ENCODE measurements around the gene LAMC1.

Gene LAMC1

DNA sequence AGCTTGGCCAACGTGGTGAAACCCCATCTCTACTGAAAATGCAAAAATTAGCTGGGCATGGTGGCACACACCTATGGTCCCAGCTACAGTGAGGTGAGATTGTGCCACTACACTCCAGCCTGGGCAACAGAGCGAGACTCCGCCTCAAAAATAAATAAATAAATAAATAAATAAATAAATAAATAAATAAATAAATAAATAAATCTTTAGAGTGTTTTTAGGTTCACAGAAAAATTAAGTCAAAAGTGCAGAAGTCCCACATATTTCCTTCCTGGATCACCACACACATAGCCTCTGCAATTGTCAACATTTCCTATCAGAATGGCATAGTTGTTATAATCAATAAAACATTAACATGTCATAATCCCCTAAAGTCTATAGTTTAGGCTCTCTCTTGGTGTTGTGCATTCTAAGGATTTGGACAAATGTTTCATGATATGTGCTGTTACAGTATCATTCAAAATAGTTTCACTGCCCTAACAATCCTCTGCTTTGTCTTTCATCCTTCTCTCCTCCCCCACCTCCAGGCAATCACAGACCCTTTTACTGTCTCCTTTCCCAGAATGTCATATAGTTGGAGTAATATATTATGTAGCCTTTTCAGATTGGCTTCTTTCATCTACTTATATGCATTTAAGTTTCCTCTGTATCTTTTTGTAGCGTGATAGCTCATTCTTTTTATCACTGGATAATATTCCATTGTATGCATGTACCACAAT lies 58.3 kb downstream of the LAMC1 start:
- DNase-seq, result no peak

DNA sequence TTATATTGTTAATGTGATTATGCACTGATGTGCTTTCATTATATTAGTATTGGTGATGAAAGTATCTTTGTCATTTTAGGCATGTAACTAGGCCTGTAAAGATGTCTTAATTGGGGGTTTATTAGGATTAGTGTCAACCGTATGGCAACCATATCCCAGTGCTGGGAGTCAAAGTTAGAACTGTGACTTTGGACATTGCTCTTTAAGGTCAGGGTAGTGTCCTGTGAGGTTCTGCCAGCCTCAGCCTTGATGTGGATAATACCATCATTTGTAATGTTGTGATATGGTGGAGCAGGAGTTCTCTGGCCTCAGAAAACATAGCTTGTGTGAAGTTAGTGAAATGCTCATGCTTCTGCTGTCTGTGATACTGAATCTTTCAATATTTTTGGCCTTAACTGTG lies 59.4 kb downstream of the LAMC1 start:
- no peak for DNase-seq

DNA sequence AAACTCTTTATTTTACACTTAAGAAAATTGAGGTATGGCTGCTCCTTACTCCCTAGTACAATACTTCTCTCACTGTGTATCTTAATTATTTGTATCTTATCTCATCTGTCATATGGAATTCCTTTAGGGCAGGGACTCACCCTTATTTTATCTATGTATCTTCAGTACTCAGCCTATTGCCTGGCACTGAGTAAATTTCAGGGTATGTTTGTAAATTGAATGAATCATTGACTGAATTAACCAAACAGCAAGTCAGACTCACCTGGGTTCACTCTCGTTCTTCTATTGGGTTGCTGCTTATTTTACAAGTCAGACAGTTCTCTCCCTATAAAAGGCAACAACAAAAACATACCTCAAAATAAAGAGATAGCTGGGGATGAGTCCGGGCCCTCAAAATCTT lies 63.8 kb downstream of the LAMC1 start:
- DNase-seq, result no peak

GRCh38 chr1:183089025-183089639 lies 65.9 kb downstream of the LAMC1 start:
- DNase-seq, result no peak

- peak; percentile 82 for DNase-seq
Measured at GRCh38 chr1:183090391-183091006, 67.3 kb downstream of the LAMC1 start.

- DNase-seq, result no peak
Measured at GRCh38 chr1:183091181-183091580, 68.0 kb downstream of the LAMC1 start.

DNA sequence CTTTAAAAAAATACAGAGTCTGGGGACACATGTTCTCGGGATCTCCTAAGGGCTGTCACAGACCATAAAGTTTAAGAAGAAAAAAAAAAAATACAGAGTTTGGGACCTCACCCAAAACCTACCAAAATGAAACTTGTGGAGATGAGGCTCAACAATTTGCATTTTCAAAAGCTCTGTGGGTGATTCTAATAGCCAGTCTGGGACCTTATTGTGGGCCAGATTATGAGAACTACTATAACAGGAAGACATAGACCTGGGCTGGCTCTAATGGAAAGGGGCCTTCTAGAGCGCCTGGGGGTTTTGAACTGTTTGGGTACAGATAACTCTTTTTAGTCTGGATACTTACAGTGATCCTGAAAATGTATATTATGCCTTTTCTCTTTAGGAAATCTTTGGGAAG lies 69.1 kb downstream of the LAMC1 start:
- no peak for DNase-seq

- no peak for DNase-seq
Measured at GRCh38 chr1:183093066-183093668, 69.9 kb downstream of the LAMC1 start.

DNA sequence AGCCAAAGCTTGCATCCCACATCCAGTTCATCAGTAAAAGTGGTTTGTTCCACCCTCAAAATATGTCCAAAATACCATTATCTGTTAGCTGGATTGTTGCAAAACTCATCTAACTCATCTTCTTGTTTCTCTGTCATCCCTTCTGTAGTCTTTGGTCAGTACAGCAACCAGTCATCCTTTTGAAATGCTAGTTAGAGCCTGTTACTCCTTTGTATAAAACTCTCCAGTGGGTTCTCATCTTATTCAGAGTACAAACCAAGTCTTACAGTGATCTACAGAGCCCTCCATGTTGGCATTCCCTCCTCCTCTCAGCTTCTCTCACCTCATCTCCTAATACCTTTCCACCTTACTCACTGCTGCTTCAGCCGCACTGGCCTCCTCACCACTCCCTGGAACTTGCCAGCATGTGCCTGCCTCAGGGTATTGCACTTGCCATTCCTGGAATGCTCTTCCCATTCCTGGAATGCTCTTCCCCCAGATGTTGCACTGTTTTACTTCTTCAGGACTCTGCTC lies 70.6 kb downstream of the LAMC1 start:
- DNase-seq, result no peak

DNA sequence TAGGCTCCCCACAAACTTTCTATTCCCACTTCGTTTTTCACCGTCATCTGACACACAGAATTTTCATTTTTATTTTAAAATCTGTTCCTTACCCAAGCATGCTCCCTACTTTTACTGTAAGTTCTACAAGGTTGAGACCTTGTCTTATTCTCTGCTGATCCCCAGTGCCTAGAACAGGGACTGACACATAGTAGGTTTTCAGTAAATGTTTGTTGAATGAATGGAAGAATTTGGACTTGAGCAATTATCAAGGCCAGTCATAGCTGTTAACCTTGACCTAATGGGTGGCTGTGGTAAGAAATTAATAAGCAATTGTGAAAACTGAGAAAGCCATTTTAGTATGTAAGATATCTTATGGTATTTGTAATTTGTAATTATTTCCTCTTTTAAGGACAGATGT lies 71.1 kb downstream of the LAMC1 start:
- DNase-seq, result no peak

GRCh38 chr1:183096351-183096750 lies 73.1 kb downstream of the LAMC1 start:
- no peak for DNase-seq

GRCh38 chr1:183096894-183097293 lies 73.7 kb downstream of the LAMC1 start:
- DNase-seq, result no peak

DNA sequence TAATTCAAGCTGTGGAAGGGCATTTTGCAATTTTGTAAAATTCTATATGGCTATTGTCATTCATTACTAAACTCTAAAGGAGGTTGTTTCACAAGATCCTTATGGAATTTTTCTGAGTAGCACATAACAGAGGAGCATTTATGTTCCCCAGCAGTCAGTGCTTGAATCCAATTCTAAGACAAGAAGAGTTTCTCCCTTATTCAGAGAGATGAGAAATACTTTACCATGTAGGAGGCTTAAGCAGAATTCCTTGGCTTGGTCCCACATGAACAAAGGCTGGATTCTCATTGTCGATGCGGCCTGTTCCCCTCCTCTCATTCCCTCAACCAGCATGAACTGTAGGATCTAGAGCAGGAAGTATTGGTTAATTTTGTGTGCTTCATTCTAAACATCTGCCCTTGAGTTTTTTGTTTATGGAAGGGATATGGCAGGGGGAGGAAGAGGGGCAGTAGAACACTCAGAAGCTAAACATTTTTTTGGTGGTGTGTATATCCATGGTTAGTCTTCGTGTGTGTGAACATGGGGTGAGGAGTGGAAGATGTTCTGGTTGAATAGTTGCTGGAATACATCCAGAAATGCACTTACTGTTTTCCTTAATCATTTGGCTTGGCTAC lies 74.3 kb downstream of the LAMC1 start:
- no peak for DNase-seq

DNA sequence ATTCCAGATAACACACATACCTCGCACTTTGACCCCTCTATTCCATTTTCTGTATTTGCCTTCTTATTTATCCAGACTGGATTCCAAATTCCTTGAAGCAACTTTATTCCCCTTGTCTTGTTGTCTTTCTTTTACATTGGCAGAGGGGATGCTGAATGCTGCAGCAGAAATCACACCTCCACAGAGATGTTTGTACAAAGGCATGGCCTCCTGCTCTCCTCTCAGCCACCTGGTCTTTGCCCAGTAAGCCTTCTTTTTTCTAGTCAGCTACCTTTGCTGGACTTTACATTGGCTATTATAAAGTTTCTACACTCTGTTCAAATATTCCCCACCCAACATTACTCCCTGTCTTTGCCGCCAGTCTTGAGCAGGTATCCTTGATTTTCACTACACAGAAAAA lies 75.1 kb downstream of the LAMC1 start:
- DNase-seq, result no peak

- DNase-seq, result no peak
Measured at GRCh38 chr1:183100361-183100974, 77.2 kb downstream of the LAMC1 start.

GRCh38 chr1:183101081-183101480 lies 77.9 kb downstream of the LAMC1 start:
- no peak for DNase-seq

GRCh38 chr1:183101841-183102276 lies 78.6 kb downstream of the LAMC1 start:
- DNase-seq, result no peak

- DNase-seq, result no peak
Measured at GRCh38 chr1:183103147-183103546, 79.9 kb downstream of the LAMC1 start.

GRCh38 chr1:183103577-183103976 lies 80.4 kb downstream of the LAMC1 start:
- DNase-seq, result no peak

- no peak for DNase-seq
Measured at GRCh38 chr1:183105449-183105848, 82.2 kb downstream of the LAMC1 start.

GRCh38 chr1:183106166-183106565 lies 82.9 kb downstream of the LAMC1 start:
- DNase-seq, result no peak

DNA sequence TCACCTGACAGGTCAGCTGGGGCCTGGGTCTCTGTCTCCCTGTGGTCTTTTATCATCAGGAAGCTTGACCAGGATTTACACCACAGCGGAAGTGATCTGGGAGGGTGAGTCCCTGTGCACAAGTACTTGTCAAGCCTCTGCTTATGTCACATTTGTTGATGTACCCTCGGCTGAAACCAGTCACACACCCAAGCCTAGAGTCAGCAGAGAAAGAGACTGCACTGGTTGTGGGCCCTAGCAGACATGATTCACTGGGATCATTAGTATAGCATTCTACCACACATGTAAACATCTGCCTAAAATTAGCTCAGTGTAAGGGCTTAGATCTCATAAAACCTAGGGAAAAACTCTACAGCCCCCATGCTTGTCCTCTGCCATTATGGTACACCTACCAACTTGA lies 83.5 kb downstream of the LAMC1 start:
- no peak for DNase-seq

Data from NCI-H446 treated with DMSO at 0.1 percent for 48 hours (cell line).